Caki2 (cell line): ENCODE measurements around the gene SHISA5. TPM values are rescaled to one million over a fixed set of nuclear protein-coding genes. Genes with fewer than 3 reads are reported as not detected.

Source experiments
- DNase-seq: peaks from one replicate; pipeline ENCODE4 v3.0.0-alpha.2; 2015; ENCODE audit warnings: low read depth
- in situ Hi-C: cut with HindIII; loops from 2 replicates; pipeline ENCODE4 v1.10.0; 2016; ENCODE audit warnings: low sequenced_read_pairs, low pct_unique_long_range_greater_than_20kb, mixed read lengths
- total RNA-seq: library from RNA; depleted of rRNA; stranded (reverse); fragments of >200 nt; shearing (Covaris generic); gene quantifications from 2 replicates; pipeline ENCODE4 v1.2.3, GENCODE V29; 2014; ENCODE audit warnings: low replicate concordance; rRNA removed

SHISA5 gene
- total RNA-seq, 1 experiment from 2014 or later: 132 TPM

DNA sequence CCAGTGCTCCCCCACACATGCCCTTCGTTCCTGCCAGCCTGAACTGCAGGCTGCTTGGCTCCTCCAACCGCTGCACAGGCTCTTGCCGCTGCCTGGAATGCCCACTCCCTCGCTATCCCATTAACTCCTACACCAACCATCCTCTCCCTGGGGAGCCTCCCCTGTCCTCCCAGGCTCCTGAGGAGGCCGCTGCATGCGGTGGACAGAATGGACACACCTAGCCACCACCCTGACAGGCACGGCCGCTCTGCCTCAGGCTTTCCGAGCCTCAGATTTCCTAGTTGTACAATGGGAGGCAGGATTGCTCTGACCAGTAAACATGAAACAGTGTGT, 76.4 kb downstream of the SHISA5 start:
- DNase-seq: no peak
- in situ Hi-C loops: no loop called here

DNA sequence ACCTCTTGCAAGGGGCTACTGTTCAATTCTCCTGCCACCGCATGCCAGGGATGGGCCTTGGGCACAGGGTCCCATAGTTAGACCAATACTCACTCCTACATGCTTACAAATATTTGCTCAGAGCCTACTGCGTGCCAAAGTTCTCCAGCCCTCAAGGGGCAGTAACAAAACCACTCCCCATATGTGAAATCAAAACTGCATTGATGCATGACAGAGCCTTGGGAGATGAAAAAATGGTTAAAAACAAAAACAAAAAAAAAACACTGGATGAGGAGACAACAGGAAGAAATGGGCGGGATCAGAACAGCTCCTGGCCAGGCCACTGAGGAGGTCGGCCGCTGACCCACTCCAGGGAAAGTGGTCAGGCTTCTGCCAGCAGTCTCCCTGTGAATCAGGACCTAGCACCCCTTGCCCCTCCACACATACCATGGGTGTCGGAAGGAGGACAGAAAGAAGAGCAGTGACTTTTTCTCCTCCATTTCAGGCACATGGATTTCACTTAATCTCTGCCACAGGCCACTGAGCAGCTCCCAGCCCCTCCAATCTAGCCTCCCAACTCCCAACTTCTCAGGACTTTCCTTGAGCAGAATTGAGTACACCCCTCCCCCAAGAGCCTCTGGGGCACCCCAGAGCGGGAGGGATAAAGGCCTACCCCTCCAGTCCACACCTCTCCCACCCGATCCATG, 76.9 kb downstream of the SHISA5 start:
- DNase-seq: peak; percentile 16
- in situ Hi-C loops: no loop called here

DNA sequence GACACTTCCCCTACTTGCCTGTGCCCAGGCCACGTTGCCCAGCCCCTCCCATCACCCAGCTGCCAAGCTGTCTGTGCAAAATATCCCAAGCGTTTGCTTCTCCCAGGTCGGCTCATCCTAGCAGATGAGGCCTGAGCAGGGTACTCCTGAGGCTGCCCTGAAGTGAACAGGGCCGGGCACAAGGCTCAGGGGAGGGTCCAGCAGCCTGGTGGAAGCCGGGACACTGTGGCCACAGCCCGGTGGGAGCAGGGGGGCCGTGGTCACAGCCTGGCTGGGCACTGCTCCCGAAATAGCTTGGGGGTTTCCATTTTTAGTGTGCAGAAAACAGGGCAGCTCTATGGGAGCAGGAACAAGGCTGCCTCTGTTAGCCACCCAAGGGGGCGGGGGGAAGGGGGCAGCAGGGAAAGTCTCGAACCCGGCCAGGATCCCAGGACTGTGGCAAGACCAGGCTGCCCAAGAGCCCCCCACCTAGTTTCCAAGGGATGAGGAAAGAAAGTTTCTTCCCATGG, 77.5 kb downstream of the SHISA5 start:
- no peak for DNase-seq
- in situ Hi-C loops: no loop called here

DNA sequence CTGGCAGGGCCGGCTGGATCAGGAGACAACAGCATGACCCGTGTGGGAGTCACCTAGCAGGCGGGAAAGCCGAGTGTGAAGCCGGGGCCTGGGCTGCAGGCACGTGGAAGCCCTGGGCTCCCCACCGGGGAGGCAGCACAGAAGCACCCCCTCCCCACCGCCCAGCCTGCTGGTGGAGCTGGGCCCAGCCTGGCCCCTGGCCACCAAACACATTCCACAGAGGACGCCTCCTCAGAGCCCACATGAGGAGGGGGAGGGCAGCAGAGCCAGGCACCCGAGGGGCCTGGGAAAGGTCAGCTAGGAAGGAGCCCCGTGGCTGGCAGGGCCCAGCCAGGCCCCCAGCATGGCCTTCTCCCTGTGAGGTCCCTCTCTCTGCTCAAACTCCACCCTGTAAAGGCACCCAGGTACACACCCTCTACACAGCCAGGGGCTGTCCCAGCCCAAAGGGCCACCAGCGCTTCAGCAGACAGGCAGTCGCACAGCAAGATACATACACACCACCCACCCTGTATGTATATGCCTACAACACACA, 78.6 kb downstream of the SHISA5 start:
- in situ Hi-C loops: no loop called here
- DNase-seq: no peak

DNA sequence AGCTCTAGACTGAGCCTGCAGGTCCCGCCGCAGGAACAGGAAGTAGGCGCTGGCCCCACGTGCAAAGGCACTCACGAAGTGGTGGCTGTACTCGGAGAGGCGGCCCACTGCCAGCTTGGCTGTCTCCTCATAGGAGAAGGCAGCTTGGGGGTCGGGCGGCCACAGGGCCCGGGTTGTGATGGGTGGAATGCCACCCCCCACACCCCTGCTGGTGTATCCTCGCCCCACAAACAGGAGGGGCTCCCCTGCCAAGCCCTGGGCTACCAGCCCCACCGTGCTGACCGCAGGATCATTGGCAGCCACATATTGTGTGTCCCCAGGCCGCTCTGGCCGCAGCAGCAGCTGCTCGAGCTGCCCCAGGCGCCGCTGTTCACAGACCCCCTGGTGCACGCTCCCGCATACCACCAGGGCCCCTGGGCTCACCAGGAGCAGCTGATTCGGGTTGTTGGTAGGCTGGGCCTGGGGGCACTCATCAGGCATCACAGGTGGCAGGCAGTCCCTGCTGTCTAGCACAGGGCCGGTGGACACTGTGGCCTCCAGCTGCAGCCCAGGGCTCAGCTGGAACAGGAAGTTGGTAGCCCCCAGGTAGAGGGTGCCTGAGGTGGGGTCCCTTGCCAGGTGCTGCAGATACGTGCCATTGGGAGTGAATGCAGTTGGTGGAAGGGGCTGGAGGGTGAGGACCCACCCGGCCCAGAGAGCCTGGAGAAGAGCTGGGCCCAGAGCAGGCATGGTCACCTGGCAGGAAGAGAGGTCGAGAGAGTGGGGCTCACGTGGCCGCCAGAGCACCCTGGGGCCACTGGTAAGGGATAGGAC, 79.9 kb downstream of the SHISA5 start:
- DNase-seq: no peak
- in situ Hi-C loops: no loop called here

DNA sequence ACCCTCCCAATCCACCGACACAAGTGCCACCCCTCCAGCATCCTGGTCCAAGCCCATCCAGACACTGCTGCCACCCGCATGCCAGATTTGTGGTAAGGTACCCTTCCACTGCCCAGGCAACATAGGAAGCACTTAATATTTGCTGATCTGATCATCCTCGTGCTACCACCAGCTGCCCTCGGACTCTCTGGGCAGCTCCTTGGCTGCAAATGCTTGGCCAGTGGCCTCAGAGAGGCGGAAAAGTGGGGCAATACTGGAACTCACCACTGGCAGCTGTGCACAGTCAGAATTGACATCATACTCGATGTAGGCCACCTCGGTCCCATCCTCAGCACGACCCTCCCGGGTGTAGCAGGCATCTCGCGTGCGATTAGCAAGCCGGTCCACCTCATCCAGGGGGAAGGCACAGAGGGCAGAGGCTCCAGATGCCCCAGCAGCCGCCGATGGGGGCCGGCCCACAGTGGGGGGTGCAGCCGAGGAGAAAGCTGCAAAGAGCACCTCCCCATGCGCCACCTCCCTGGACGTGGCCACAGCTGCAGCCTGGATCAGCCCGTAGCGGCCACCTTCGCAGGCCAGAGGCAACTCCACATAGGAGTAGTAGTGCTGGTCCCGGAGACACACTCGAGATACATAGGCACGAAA, 80.6 kb downstream of the SHISA5 start:
- in situ Hi-C loops: no loop called here
- DNase-seq: no peak

DNA sequence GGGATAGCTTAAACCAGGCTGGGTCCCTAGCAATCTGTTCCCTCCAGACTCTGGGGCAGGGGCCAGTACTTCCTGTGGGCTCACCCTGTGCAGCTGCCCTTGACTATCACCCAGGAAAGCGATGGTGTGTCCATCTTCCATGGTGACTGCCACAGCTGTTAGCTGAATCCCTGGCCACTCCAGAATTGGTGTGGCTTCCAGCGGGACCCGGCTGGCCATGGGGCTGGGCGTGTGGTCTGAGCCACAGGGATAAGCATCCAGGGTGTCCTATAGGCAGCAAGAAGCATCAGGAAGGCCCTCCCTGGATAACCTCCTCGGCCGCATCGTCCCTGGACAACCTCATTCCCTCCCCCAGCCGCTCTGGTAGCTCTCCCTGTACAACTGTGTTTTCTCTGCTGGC, 81.3 kb downstream of the SHISA5 start:
- in situ Hi-C loops: no loop called here
- no peak for DNase-seq

DNA sequence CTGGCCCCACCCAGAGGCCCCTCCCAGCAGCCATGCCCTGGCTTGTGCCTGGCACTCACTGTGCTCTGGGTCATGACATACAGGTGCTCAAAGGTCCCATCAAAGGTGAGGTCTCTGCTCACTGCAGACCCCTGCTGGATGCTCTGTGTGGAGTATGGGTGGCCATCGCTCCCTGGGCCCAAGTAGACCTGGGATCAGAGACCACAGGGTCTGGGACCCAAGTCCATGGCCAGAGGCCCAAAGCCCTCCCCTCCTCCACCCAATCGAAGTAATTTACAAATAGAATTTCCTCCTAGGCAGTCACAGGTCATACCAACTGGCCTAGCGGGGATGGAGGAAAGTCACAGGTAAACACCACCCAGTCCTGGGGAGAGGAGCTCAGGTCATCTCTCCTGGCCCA, 81.7 kb downstream of the SHISA5 start:
- no peak for DNase-seq
- in situ Hi-C loops: no loop called here

DNA sequence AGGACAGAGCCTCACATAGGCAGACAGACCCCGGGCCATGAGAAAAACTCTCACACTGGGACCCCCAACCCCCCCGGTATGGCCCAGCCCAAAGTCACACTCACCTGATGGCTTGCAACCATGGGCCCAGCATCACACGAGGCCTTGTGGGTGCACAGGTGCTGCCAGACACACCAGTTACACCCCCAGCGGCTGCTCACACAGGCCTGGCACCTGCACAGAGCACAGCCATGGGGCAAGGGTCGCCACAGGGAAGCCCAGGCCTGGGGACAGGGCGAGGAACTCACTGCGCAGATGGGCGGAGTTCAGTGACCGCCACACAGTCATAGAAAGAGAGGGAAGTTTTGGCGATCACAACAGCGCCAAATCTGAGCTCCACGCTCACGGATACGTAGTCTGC, 83.4 kb downstream of the SHISA5 start:
- DNase-seq: no peak
- in situ Hi-C loops: no loop called here

DNA sequence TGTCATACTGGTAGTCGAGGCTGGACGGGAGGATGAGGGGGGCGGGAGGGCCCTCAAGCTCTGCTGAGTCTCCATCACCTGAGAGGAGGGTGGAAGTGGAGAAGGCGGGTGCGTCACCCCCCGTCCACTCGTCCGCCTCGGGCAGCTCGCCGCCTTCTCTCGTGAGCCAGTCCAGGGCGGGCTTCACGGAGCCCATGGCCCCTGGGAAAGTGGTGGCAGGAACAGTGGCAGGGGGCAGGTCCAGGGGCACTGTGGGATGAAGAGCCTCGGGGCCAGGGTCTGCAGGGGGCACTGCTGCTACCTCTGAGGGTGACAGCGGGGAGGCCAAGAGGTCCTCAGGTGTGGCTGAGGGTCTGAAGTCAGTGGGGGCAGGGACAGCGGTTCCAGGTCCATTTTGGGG, 84.4 kb downstream of the SHISA5 start:
- in situ Hi-C loops: no loop called here
- no peak for DNase-seq

DNA sequence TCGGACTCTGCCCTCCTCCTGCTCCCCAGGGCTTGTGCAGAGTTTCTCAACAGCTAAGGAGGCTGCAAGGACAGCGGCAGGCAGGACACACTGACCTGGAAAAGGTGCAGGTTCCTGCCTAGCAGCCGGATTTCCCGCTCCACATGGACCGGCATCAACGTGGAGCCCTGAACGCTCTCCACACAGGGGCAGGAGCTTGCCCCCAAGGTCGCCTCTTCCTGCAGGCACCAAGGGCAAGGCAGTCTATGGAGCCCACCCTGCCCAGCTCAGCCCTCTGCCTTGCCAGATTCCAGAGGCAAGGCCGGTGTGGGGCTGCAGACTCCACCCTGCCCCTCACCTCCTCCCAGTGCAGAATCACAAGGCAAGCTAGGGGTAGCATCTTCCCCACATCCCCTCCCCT, 84.8 kb downstream of the SHISA5 start:
- in situ Hi-C loops: no loop called here
- no peak for DNase-seq

DNA sequence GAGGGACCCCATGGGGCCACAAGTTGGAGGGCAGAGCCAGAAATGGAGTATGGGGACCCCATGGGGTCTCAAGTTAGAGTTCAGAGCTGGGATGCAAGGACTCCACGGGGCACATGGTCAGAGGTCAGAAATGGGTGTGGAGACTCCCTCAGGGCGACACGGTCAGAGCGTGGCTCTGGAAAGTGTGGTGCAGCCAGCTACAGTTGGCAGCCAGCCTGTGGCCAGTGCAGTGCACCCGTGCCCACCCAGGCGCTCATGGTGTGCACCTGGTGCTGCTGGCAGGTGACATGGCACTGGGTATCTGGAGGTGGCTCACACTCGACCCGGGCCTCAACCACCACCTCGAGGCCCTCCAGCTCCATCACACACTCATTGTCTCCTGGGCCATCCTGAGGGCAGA, 85.3 kb downstream of the SHISA5 start:
- no peak for DNase-seq
- in situ Hi-C loops: no loop called here

DNA sequence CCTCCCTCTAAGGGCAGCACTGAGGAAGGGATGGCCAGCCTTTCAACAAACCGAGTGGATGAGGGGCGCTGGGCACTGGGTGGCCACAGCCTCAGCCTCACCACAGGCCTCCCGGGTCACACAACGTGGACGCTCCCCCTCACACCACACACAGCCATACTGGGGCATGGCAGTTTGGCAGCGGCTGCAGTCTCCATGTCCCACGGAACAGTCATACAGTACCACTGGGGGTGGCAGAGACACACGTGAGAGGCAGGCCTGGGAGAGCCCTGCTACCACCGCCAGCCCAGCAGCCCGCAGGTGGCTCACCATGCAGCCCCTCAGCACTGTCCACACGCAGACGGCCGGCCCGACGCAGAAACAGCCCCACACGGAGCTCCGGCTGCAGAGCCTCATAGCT, 85.8 kb downstream of the SHISA5 start:
- DNase-seq: no peak
- in situ Hi-C loops: no loop called here

Other genes starting within 250 kb of the SHISA5 start
- 39.9 and 45.3 TPM in 2 replicates for gene NME6, start 202.8 kb downstream of the SHISA5 start, total RNA-seq
- gene SPINK8, start 170.5 kb downstream of the SHISA5 start, total RNA-seq: not detected in 2 replicates
- gene FBXW12, start 132.0 kb downstream of the SHISA5 start, total RNA-seq: not detected in 2 replicates
- gene PLXNB1, start 74.1 kb downstream of the SHISA5 start, total RNA-seq: 17.8 and 24.8 TPM in 2 replicates
- gene CCDC51, start 64.1 kb downstream of the SHISA5 start, total RNA-seq: 49.6 and 59.3 TPM in 2 replicates
- 418 and 765 TPM in 2 replicates for gene TMA7, start 63.9 kb downstream of the SHISA5 start, total RNA-seq
- 1.6 and 4.0 TPM in 2 replicates for gene ATRIP, start 57.4 kb downstream of the SHISA5 start, total RNA-seq
- gene PFKFB4, start 52.6 kb upstream of the SHISA5 start, total RNA-seq: 16.9 and 23.8 TPM in 2 replicates
- 0.52 and 1.2 TPM in 2 replicates for gene UCN2, start 59.6 kb upstream of the SHISA5 start, total RNA-seq
- gene COL7A1, start 91.2 kb upstream of the SHISA5 start, total RNA-seq: 72.6 and 84.9 TPM in 2 replicates
- 232 and 416 TPM in 2 replicates for gene UQCRC1, start 105.5 kb upstream of the SHISA5 start, total RNA-seq
- not detected in 2 replicates for gene TMEM89, start 117.6 kb upstream of the SHISA5 start, total RNA-seq
- gene SLC26A6, start 131.3 kb upstream of the SHISA5 start, total RNA-seq: 12.8 and 14.8 TPM in 2 replicates
- gene CELSR3, start 158.7 kb upstream of the SHISA5 start, total RNA-seq: 2.1 and 3.6 TPM in 2 replicates
- gene NCKIPSD, start 181.7 kb upstream of the SHISA5 start, total RNA-seq: 4.0 and 25.1 TPM in 2 replicates
- gene IP6K2, start 213.0 kb upstream of the SHISA5 start, total RNA-seq: 26.4 and 50.8 TPM in 2 replicates